Type B pancreatic cell (in vitro differentiated cells): Measurements from ENCODE around the gene C8G. TPM values are rescaled to one million over a fixed set of nuclear protein-coding genes. Genes with fewer than 3 reads are reported as not detected.

ENCODE experiments used
- DNase-seq: peaks from one replicate; pipeline ENCODE4 v3.0.0; 2021; ENCODE audit warnings: mixed read lengths; ENCODE audit not compliant: unreplicated experiment; ENCODE audit errors: extremely low spot score
- H3K27ac Mint-ChIP-seq: 2 replicates; pipeline ENCODE4 v1.8.0; 2021; ENCODE audit warnings: mild to moderate bottlenecking, mixed read lengths
- H3K27me3 Mint-ChIP-seq: 2 replicates; pipeline ENCODE4 v1.8.0; 2021; ENCODE audit warnings: mixed read lengths
- H3K36me3 Mint-ChIP-seq: 2 replicates; pipeline ENCODE4 v1.8.0; 2021; ENCODE audit warnings: mixed read lengths
- H3K4me1 Mint-ChIP-seq: one replicate; pipeline ENCODE4 v1.8.0; 2021; ENCODE audit warnings: mixed read lengths; ENCODE audit not compliant: unreplicated experiment
- H3K4me3 Mint-ChIP-seq: 2 replicates; pipeline ENCODE4 v1.8.0; 2021; ENCODE audit warnings: mild to moderate bottlenecking, mixed read lengths
- H3K9me3 Mint-ChIP-seq: 2 replicates; pipeline ENCODE4 v1.8.0; 2021; ENCODE audit warnings: mixed read lengths
- CTCF ChIP-seq: fragments of 200-600 bp; sonication (generic); conservative IDR thresholded peaks from 2 replicates; pipeline ENCODE4 v1.5.0; 2021; ENCODE audit warnings: antibody characterized with exemption, mild to moderate bottlenecking
- total RNA-seq: library from RNA; stranded (reverse); gene quantifications from 2 replicates; pipeline ENCODE4 v1.2.1, GENCODE V29; 2021; ENCODE audit warnings: low replicate concordance

Gene C8G
- total RNA-seq, 1 donor from 2014 or later = 2.8 TPM

DNA sequence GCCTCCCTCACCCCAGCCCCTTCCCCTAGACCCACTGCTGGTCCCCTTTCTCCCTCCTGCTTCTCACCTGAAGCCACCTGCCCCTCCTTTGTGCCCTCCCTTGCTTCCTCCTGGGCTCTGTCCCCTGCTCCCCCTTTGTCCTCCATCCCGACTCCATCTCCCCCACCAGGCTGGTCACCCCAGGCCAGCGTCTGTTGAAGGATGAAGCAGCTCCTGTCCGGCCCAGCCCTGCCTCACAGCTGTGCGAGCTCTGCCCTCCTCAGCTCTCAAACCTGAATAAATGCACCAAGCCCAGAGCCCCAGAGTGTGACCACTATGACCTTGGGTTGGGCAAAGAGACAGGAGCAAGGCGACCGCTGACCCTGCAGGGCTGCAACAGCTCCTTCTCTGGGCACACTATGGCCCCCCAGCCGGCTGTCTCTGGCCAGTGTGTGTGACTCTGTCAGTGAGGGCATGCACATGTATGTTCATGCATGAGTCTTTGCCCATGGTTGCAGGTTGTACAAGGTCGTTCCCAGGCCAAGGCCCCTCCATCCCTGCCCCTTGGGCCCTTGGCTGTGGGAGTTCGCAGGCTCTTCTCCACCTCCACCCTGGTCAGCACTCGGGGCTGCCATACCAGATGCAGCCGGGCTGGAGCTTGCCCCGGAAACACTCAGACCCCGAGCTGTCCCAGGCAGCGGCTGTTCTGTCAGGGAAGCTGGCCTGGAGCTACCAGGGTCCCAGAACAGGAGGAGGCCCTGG, 10.3 kb downstream of the C8G start:
- Mint-ChIP-seq H3K27me3 (no peaks in the 10 kb centered on the region), H3K36me3 (no peaks in the 10 kb centered on the region), H3K27ac (no peak overlapping the region), H3K4me1 (no peaks in the 10 kb centered on the region), H3K4me3 (no peak overlapping the region), H3K9me3 (no peaks in the 10 kb centered on the region)
- DNase-seq = no peak
- no peak for TF ChIP-seq CTCF

- Mint-ChIP-seq H3K27ac (no peak overlapping the region), H3K9me3 (no peaks in the 10 kb centered on the region), H3K4me3 (no peak overlapping the region), H3K27me3 (no peaks in the 10 kb centered on the region), H3K4me1 (no peaks in the 10 kb centered on the region), H3K36me3 (no peaks in the 10 kb centered on the region)
- no peak for DNase-seq
- TF ChIP-seq CTCF = no peak
Observed at GRCh38 chr9:136955943-136956335, 10.9 kb downstream of the C8G start.

- no peak for DNase-seq
- TF ChIP-seq CTCF = no peak
- no peaks in the 10 kb centered on the region for H3K9me3 Mint-ChIP-seq
- H3K4me3 Mint-ChIP-seq = no peak overlapping the region
- H3K36me3 Mint-ChIP-seq = no peaks in the 10 kb centered on the region
- H3K27me3 Mint-ChIP-seq = no peaks in the 10 kb centered on the region
- H3K4me1 Mint-ChIP-seq = no peaks in the 10 kb centered on the region
- H3K27ac Mint-ChIP-seq = no peak overlapping the region
Observed at GRCh38 chr9:136956604-136957003, 11.6 kb downstream of the C8G start.

GRCh38 chr9:136957461-136957860, 12.4 kb downstream of the C8G start:
- Mint-ChIP-seq H3K27ac (no peak overlapping the region), H3K36me3 (no peaks in the 10 kb centered on the region), H3K9me3 (no peaks in the 10 kb centered on the region), H3K4me3 (no peak overlapping the region), H3K27me3 (no peaks in the 10 kb centered on the region), H3K4me1 (no peaks in the 10 kb centered on the region)
- TF ChIP-seq CTCF = no peak
- DNase-seq = no peak

DNA sequence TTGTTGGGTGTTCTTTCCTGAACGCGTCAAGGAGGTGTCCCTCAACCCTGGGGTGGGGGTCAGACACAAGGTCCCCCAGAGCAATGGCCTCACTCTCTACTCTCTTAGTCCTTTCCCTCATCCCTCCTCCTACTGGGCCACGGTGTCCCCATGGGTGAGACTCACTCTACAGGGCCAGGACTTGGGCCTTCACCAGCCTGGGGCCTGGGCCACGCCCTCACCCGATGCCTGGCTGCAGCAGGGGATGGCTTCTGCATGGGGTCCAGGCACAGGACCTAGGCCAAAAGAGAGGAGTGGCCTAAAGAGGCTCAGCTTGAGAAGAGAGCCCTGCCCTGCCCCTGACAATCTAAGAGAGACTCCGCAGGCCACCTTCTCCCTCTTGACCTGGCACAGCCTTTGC, 12.9 kb downstream of the C8G start:
- no peak for DNase-seq
- no peak overlapping the region for H3K4me3 Mint-ChIP-seq
- H3K27ac Mint-ChIP-seq = no peak overlapping the region
- no peaks in the 10 kb centered on the region for H3K36me3 Mint-ChIP-seq
- H3K4me1 Mint-ChIP-seq = no peaks in the 10 kb centered on the region
- no peaks in the 10 kb centered on the region for H3K9me3 Mint-ChIP-seq
- no peaks in the 10 kb centered on the region for H3K27me3 Mint-ChIP-seq
- no peak for TF ChIP-seq CTCF
